K562 (cell line): ENCODE measurements around the gene SLC1A5. TPM values are rescaled to one million over a fixed set of nuclear protein-coding genes. Genes with fewer than 3 reads are reported as not detected.
"Not testable (repeated sequence)": the region's sequence is repeated elsewhere in the genome, so short reads cannot be mapped to it uniquely, and the experiment has no call there.

ENCODE experiments used
- ATAC-seq: fragments of 200-7000 bp; cut with Tn5 transposase; 3 replicates; pipeline ENCODE4 v1.9.1; 2020; ENCODE audit warnings: moderate library complexity
- BruUV-seq: library from RNA; stranded (reverse); fragments of 400-500 nt; replicated peaks from 2 replicates; lab custom pipeline; 2021; lab: Mats Ljungman, UMichigan
- CTCF ChIA-PET: fragments of 300-600 bp; formaldehyde crosslinking; extraction: SDS; loops from one replicate; lab custom pipeline; 2021; ENCODE audit warnings: low intra/inter-chr PET ratio; lab: Yijun Ruan, JAX
- POLR2A ChIA-PET: fragments of 300-600, 350-650 bp; sonication (Branson Sonifier 250); formaldehyde crosslinking; extraction: SDS; loops from one replicate; lab custom pipeline; 2021; ENCODE audit warnings: antibody characterized with exemption, inconsistent platforms; lab: Yijun Ruan, JAX
- DNase-seq, 4 experiments: peaks; one replicate each; pipeline versions ENCODE4 v3.0.0 to v3.0.0-alpha.2; 2011 to 2018; ENCODE audit warnings: low spot score in 3 of 4, mixed read lengths in 3 of 4; ENCODE audit errors: extremely low read depth in 1 of 4
- FAIRE-seq: peaks from 2 replicates; lab custom pipeline; 2011; peaks lifted over from hg19 to GRCh38; lab: Jason Lieb, UNC
- H2AFZ ChIP-seq: 2 replicates; pipeline ENCODE4 v1.6.0; 2011; ENCODE audit warnings: low read depth, low read length, control low read depth, inconsistent platforms
- H3K27ac ChIP-seq: fragments of 200-600 bp; 3 replicates; pipeline ENCODE4 v1.8.0; 2011; ENCODE audit warnings: low read depth, mild to moderate bottlenecking, control low read depth, inconsistent platforms, low read length, moderate library complexity, mixed read lengths; ENCODE audit errors: extremely low read depth
- H3K27me3 ChIP-seq, 2 experiments: fragments of 300-600 bp in 1 of 2; 2 replicates in 1 of 2; 3 replicates in 1 of 2; pipeline versions ENCODE4 v1.6.0 to v1.8.0; 2011; ENCODE audit warnings: inconsistent platforms in 2 of 2, low read length in 2 of 2, mild to moderate bottlenecking in 1 of 2, mixed read lengths in 1 of 2, moderate library complexity in 1 of 2; ENCODE audit not compliant: control insufficient read depth in 2 of 2, insufficient read depth in 2 of 2
- H3K36me3 ChIP-seq: fragments of 300-600 bp; 3 replicates; pipeline ENCODE4 v1.8.0; 2011; ENCODE audit warnings: mild to moderate bottlenecking, low read length, inconsistent platforms; ENCODE audit not compliant: control insufficient read depth, insufficient read depth
- H3K4me1 ChIP-seq, 2 experiments: fragments of 200-600 bp in 1 of 2; replicated peaks in 1 of 2; 2 replicates in 1 of 2; 3 replicates in 1 of 2; pipeline versions ENCODE4 v1.5.1 to v1.8.0; 2011; ENCODE audit warnings: inconsistent platforms in 2 of 2, low read length in 2 of 2, mild to moderate bottlenecking in 1 of 2, mixed read lengths in 1 of 2, moderate library complexity in 1 of 2; ENCODE audit not compliant: control insufficient read depth in 2 of 2, insufficient read depth in 2 of 2
- H3K4me2 ChIP-seq: 2 replicates; pipeline ENCODE4 v1.6.1; 2011; ENCODE audit warnings: low read length, control low read depth, inconsistent platforms, mixed read lengths; ENCODE audit not compliant: insufficient read depth
- H3K4me3 ChIP-seq: fragments of 200-600 bp; sonication (generic), shearing (Covaris generic); 2 replicates; pipeline ENCODE4 v1.5.1; 2016; ENCODE audit warnings: control low read depth, inconsistent platforms
- H3K79me2 ChIP-seq: fragments of 200-600 bp; 3 replicates; pipeline ENCODE4 v1.8.0; 2011; ENCODE audit warnings: low read length, inconsistent platforms; ENCODE audit not compliant: control insufficient read depth, insufficient read depth
- H3K9ac ChIP-seq, 2 experiments: 2 replicates each; pipeline versions ENCODE4 v1.6.0 to v1.6.1; 2011; ENCODE audit warnings: low read depth in 2 of 2, low read length in 2 of 2, control low read depth in 1 of 2, inconsistent platforms in 1 of 2, mild to moderate bottlenecking in 1 of 2, mixed read lengths in 1 of 2; ENCODE audit not compliant: insufficient read depth in 1 of 2
- H3K9me1 ChIP-seq: one replicate; pipeline ENCODE4 v1.6.0; 2011; ENCODE audit warnings: inconsistent platforms, mild to moderate bottlenecking, low read length, moderate library complexity; ENCODE audit not compliant: control insufficient read depth, insufficient read depth
- H3K9me3 ChIP-seq: replicated peaks from 2 replicates; pipeline ENCODE4 v1.5.1; 2011; ENCODE audit warnings: low read depth, low read length, inconsistent platforms; ENCODE audit not compliant: control insufficient read depth, insufficient read depth
- H4K20me1 ChIP-seq: replicated peaks from 2 replicates; pipeline ENCODE4 v1.6.1; 2011; ENCODE audit warnings: low read length, inconsistent platforms, mixed read lengths; ENCODE audit not compliant: control insufficient read depth, insufficient read depth
- CEBPZ ChIP-seq: fragments of 150-350 bp; IDR thresholded peaks from 2 replicates; pipeline ENCODE4 v1.6.1; 2014; ENCODE audit warnings: low read depth, mild to moderate bottlenecking, low read length, borderline replicate concordance
- DPF2 ChIP-seq: fragments of 450-650 bp; IDR thresholded peaks from 2 replicates; pipeline ENCODE4 v1.6.1; 2016
- EGR1 ChIP-seq: fragments of 450-650 bp; conservative IDR thresholded peaks from 2 replicates; pipeline ENCODE4 v1.6.1; 2017; ENCODE audit warnings: mild to moderate bottlenecking
- FOS ChIP-seq: IDR thresholded peaks from 3 replicates; pipeline ENCODE4 v1.6.1; 2011; ENCODE audit not compliant: insufficient read length; ENCODE audit errors: extremely low read depth
- FOXP1 ChIP-seq: sonication (generic); formaldehyde crosslinking; IDR thresholded peaks from 2 replicates; pipeline ENCODE4 v1.8.0; 2022; ENCODE audit warnings: mild to moderate bottlenecking, missing genetic modification reagents
- NR2C2 ChIP-seq, 2 experiments: fragments of 200-800 bp in 1 of 2; sonication (Bioruptor generic) in 1 of 2; sonication (generic) in 1 of 2; formaldehyde crosslinking in 1 of 2; IDR thresholded peaks; 2 replicates each; pipeline versions ENCODE4 v1.6.1 to v1.8.0; 2016 to 2022; ENCODE audit warnings: mild to moderate bottlenecking in 1 of 2, missing compliant biosample characterization in 1 of 2, missing genetic modification characterization in 1 of 2, missing genetic modification reagents in 1 of 2
- PHF20 ChIP-seq: fragments of 450-650 bp; IDR thresholded peaks from 2 replicates; pipeline ENCODE4 v1.6.1; 2018; ENCODE audit not compliant: partially characterized antibody
- ZNF431 ChIP-seq: sonication (generic); formaldehyde crosslinking; IDR thresholded peaks from 2 replicates; pipeline ENCODE4 v1.8.0; 2022; ENCODE audit warnings: mild to moderate bottlenecking, missing genetic modification reagents
- ZNF551 ChIP-seq: fragments of 250-450 bp; sonication (Bioruptor Pico); IDR thresholded peaks from 2 replicates; pipeline ENCODE4 v1.5.0; 2021; ENCODE audit warnings: mild to moderate bottlenecking, moderate library complexity
- ZNF668 ChIP-seq: fragments of 250-450 bp; sonication (Bioruptor Pico); IDR thresholded peaks from 2 replicates; pipeline ENCODE4 v1.8.0; 2022; ENCODE audit warnings: mild to moderate bottlenecking, inconsistent platforms
- WGBS: fragments of 100-300 bp; shearing (Covaris generic); methylation state at CpG from one replicate; pipeline ENCODE4 v1.1.6; 2016; ENCODE audit warnings: low coverage, mixed read lengths; ENCODE audit not compliant: insufficient coverage; ENCODE audit errors: missing lambda C conversion rate; 5-methylcytosine and 5-hydroxymethylcytosine counted together
- in situ Hi-C: fragments of 300-500 bp; cut with MboI; formaldehyde crosslinking; loops from 4 replicates; pipeline ENCODE4 v1.15.0; 2018; ENCODE audit warnings: inconsistent platforms, mixed read lengths
- intact Hi-C: fragments of 100-400 bp; cut with micrococcal nuclease; formaldehyde crosslinking; loops from 2 replicates; pipeline ENCODE4 v1.14.2; 2022
- polyA plus RNA-seq, 8 experiments: library from polyadenylated mRNA; depleted of rRNA in 4 of 8; stranded (reverse) in 5 of 8; unstranded in 3 of 8; fragments of >200 nt; fragmentation: Nextera tagmentation in 2 of 8; fragmentation: Illumina TruSeq in 1 of 8; extraction: Ambion mirVana in 2 of 8; extraction: Trizol in 1 of 8; gene quantifications; 2 replicates each; pipeline versions ENCODE4 v1.2.1 to v1.2.3, GENCODE V29; 2011 to 2014; ENCODE audit warnings: inconsistent platforms in 1 of 8, missing spikeins in 1 of 8
- total RNA-seq, 7 experiments: library from RNA; depleted of rRNA in 6 of 7; stranded (reverse); fragments of >200 nt in 6 of 7; fragmentation: Illumina TruSeq in 2 of 7; extraction: Trizol in 2 of 7; gene quantifications; 2 replicates each; pipeline versions ENCODE4 v1.2.1 to v1.2.3, GENCODE V29; 2011 to 2021; ENCODE audit warnings: low replicate concordance in 1 of 7
- TF ChIP-seq, protein P1 (sequence below), 2 experiments: fragments of 450-650 bp in 1 of 2; sonication (generic) in 1 of 2; formaldehyde crosslinking in 1 of 2; IDR thresholded peaks in 1 of 2; conservative IDR thresholded peaks in 1 of 2; 2 replicates each; pipeline versions ENCODE4 v1.6.1 to v1.8.1; 2016 to 2023; ENCODE audit warnings: mild to moderate bottlenecking in 2 of 2, moderate library complexity in 2 of 2, inconsistent platforms in 1 of 2, missing genetic modification reagents in 1 of 2

SLC1A5 gene
- total and polyA plus RNA-seq, 9 of the 15 experiments (the other 6 are each of a cell fraction or from before 2014, with no cell fraction given) = 31.2 to 417 (median 134) TPM

DNA sequence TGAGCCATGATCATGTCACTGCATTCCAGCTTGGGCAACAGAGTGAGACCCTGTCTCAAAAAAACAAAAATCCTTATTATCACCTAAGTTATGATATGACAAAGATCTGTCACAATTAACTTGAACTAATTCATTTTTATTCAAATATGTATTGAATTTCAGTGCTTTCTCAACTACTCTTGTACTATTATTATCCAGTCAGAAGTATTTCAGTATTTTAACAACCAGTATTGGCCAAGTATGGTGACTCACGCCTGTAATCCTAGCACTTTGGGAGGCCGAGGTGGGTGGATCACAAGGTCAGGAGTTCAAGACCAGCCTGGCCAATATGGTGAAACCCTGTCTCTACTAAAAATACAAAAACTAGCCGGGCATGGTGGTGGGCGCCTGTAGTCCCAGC, 27.5 kb downstream of the SLC1A5 start:
- POLR2A ChIA-PET = interaction anchor here (0.9 to 1.5 kb wide), 2 partner anchors 25 to 26 kb away, joined by 3 to 4 read pairs; no protein-coding TSS in a partner anchor
- TF ChIP-seq, protein P1, sequence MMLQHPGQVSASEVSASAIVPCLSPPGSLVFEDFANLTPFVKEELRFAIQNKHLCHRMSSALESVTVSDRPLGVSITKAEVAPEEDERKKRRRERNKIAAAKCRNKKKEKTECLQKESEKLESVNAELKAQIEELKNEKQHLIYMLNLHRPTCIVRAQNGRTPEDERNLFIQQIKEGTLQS (IDR thresholded peaks at IDR 0.05) = peak; percentile 26
- TF ChIP-seq, protein P1 (CRISPR knock-in tag; conservative IDR thresholded peaks at IDR 0.05) = not testable (repeated sequence)
- peak; percentile 39; the same call in 1 of the 2 replicates for TF ChIP-seq DPF2
- peak; percentile 41; the same call in 1 of the 2 replicates for TF ChIP-seq EGR1

DNA sequence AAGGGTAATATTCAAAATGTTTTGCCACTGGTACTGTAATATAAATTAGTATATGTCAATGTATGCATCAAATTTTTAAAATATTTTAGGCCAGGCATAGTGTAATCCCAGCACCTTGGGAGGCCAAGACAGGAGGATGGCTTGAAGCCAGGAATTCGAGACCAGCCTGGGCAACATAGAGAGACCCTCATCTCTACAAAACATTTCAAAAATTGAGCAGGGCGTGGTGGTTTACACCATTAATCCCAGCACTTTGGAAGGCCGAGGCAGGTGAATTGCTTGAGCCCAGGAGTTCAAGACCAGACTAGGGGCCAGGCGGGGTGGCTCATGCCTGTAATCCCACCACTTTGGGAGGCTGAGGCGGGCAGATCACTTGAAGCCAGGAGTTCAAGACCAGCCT, 28.0 kb downstream of the SLC1A5 start:
- H3K9me3 ChIP-seq = no peaks in the 10 kb centered on the region
- peaks cover 2 to 13% of the 10 kb centered on the region in 2 experiments; a peak in 4 of 5 replicates for H3K4me1 ChIP-seq
- in situ Hi-C loops (no loop called here), intact Hi-C loops (no loop called here)
- no peak overlapping the region for H3K27ac ChIP-seq
- H3K4me2 ChIP-seq = no peak overlapping the region
- no peaks in the 10 kb centered on the region for H4K20me1 ChIP-seq
- no peak overlapping the region for H3K4me3 ChIP-seq
- no TSS peak for BruUV-seq
- no peaks in the 10 kb centered on the region for H3K9me1 ChIP-seq
- H3K9ac ChIP-seq = no peak overlapping the region
- ChIA-PET POLR2A (interaction anchor here (0.9 to 1.2 kb wide), 2 partner anchors 24 to 26 kb away, joined by 3 read pairs; no protein-coding TSS in a partner anchor), CTCF (interaction anchor here (1.5 kb wide), 1 partner anchor 81 kb away, joined by 3 read pairs; no protein-coding TSS in a partner anchor)
- DNase-seq = no peak
- no peak for ATAC-seq
- 65% methylated on average over 5 of the region's 5 CpGs for WGBS
- no peaks in the 10 kb centered on the region for H3K79me2 ChIP-seq
- no peak overlapping the region for H2AFZ ChIP-seq
- no peak for FAIRE-seq
- H3K36me3 ChIP-seq = peaks cover 9% of the 10 kb centered on the region; the same call in 2 of the 3 replicates
- H3K27me3 ChIP-seq = no peaks in the 10 kb centered on the region
- TF ChIP-seq CEBPZ = no peak
- no peak for TF ChIP-seq FOXP1 (CRISPR knock-in tag)
- TF ChIP-seq FOS = no peak
- TF ChIP-seq ZNF551 (CRISPR knock-in tag) = no peak
- TF ChIP-seq ZNF668 (CRISPR knock-in tag) = no peak
- TF ChIP-seq NR2C2 (CRISPR knock-in tag; IDR thresholded peaks at IDR 0.05) = no peak
- TF ChIP-seq NR2C2 (tag; IDR thresholded peaks at IDR 0.05) = no peak
- no peak for TF ChIP-seq PHF20
- TF ChIP-seq ZNF431 = no peak

More for the DNA sequence above, 27.5 kb downstream of the SLC1A5 start:
- H3K4me2 ChIP-seq, H3K9ac ChIP-seq, H4K20me1 ChIP-seq, H3K9me3 ChIP-seq, FAIRE-seq, H3K4me3 ChIP-seq, ATAC-seq, H3K9me1 ChIP-seq, H3K79me2 ChIP-seq, intact Hi-C loops, CTCF ChIA-PET, DNase-seq, H2AFZ ChIP-seq, H3K27me3 ChIP-seq, in situ Hi-C loops, H3K36me3 ChIP-seq, H3K27ac ChIP-seq, BruUV-seq: not testable (repeated sequence)
- peaks cover 2 to 13% of the 10 kb centered on the region in 2 experiments; a peak in 4 of 5 replicates for H3K4me1 ChIP-seq
- 47% methylated on average over 2 of the region's 4 CpGs for WGBS
